H9 (cell line): ENCODE measurements around the gene RNF220. TPM values are rescaled to one million over a fixed set of nuclear protein-coding genes. Genes with fewer than 3 reads are reported as not detected.

Source experiments
- DNase-seq: peaks from one replicate; pipeline ENCODE4 v3.0.0-alpha.2; 2017
- H2AFZ ChIP-seq: one replicate; pipeline ENCODE4 v1.6.1; 2013; ENCODE audit warnings: mild to moderate bottlenecking, low read length, control low read depth, moderate library complexity
- H2AK5ac ChIP-seq: 2 replicates; pipeline ENCODE4 v1.6.1; 2013; ENCODE audit warnings: low read length, control low read depth, mixed read lengths; ENCODE audit not compliant: insufficient read length
- H2BK120ac ChIP-seq: one replicate; pipeline ENCODE4 v1.6.1; 2013; ENCODE audit warnings: low read depth, mild to moderate bottlenecking, low read length, control low read depth, inconsistent platforms; ENCODE audit not compliant: poor library complexity, severe bottlenecking
- H2BK12ac ChIP-seq: 2 replicates; pipeline ENCODE4 v1.6.1; 2013; ENCODE audit warnings: low read length, control low read depth, mixed read lengths, low read depth; ENCODE audit not compliant: insufficient read length
- H2BK15ac ChIP-seq: 2 replicates; pipeline ENCODE4 v1.6.1; 2013; ENCODE audit warnings: low read depth, low read length, control low read depth
- H2BK20ac ChIP-seq: one replicate; pipeline ENCODE4 v1.6.1; 2013; ENCODE audit warnings: low read depth, mild to moderate bottlenecking, low read length, control low read depth, inconsistent platforms; ENCODE audit not compliant: poor library complexity, severe bottlenecking
- H2BK5ac ChIP-seq: 2 replicates; pipeline ENCODE4 v1.6.1; 2013; ENCODE audit warnings: low read length, control low read depth, mixed read lengths; ENCODE audit not compliant: insufficient read length
- H3K14ac ChIP-seq: 2 replicates; pipeline ENCODE4 v1.6.1; 2013; ENCODE audit warnings: low read length, control low read depth; ENCODE audit not compliant: insufficient read depth
- H3K18ac ChIP-seq: 2 replicates; pipeline ENCODE4 v1.6.1; 2013; ENCODE audit warnings: low read depth, mild to moderate bottlenecking, mixed read lengths, low read length, control low read depth; ENCODE audit not compliant: insufficient read length
- H3K23ac ChIP-seq: 2 replicates; pipeline ENCODE4 v1.6.1; 2013; ENCODE audit warnings: low read length, control low read depth, mixed read lengths, low read depth; ENCODE audit not compliant: insufficient read length
- H3K23me2 ChIP-seq: 2 replicates; pipeline ENCODE4 v1.6.1; 2013; ENCODE audit warnings: low read depth, mild to moderate bottlenecking, mixed read lengths, low read length, control low read depth; ENCODE audit not compliant: insufficient read length, poor library complexity, severe bottlenecking
- H3K27ac ChIP-seq: 2 replicates; pipeline ENCODE4 v1.5.1; 2013; ENCODE audit warnings: low read length, control low read depth, mixed read lengths, low read depth; ENCODE audit not compliant: insufficient read length
- H3K27me3 ChIP-seq: 2 replicates; pipeline ENCODE4 v1.6.1; 2013; ENCODE audit warnings: low read length, control low read depth, inconsistent platforms; ENCODE audit not compliant: insufficient read depth
- H3K4ac ChIP-seq: 2 replicates; pipeline ENCODE4 v1.6.1; 2013; ENCODE audit warnings: low read depth, mild to moderate bottlenecking, control low read depth, inconsistent platforms, low read length, moderate library complexity
- H3K4me1 ChIP-seq: 2 replicates; pipeline ENCODE4 v1.6.1; 2013; ENCODE audit warnings: low read length, control low read depth, inconsistent platforms; ENCODE audit not compliant: insufficient read depth
- H3K4me2 ChIP-seq: 2 replicates; pipeline ENCODE4 v1.6.1; 2013; ENCODE audit warnings: low read length, control low read depth, mixed read lengths; ENCODE audit not compliant: insufficient read length, insufficient read depth
- H3K56ac ChIP-seq: 2 replicates; pipeline ENCODE4 v1.6.1; 2013; ENCODE audit warnings: low read depth, mild to moderate bottlenecking, mixed read lengths, low read length, control low read depth; ENCODE audit not compliant: insufficient read length
- H3K79me1 ChIP-seq: 2 replicates; pipeline ENCODE4 v1.6.1; 2013; ENCODE audit warnings: low read depth, mild to moderate bottlenecking, moderate library complexity, low read length, control low read depth, inconsistent platforms; ENCODE audit not compliant: insufficient read depth, poor library complexity, severe bottlenecking
- H3K79me2 ChIP-seq: 2 replicates; pipeline ENCODE4 v1.6.1; 2013; ENCODE audit warnings: low read length, control low read depth, inconsistent platforms; ENCODE audit not compliant: insufficient read depth
- H3K9ac ChIP-seq: 2 replicates; pipeline ENCODE4 v1.6.1; 2013; ENCODE audit warnings: low read length, control low read depth, mixed read lengths; ENCODE audit not compliant: insufficient read length; ENCODE audit errors: extremely low read depth
- H3K9me3 ChIP-seq: one replicate; pipeline ENCODE4 v1.6.1; 2013; ENCODE audit warnings: low read depth, low read length, inconsistent platforms; ENCODE audit not compliant: control insufficient read depth
- H3T11ph ChIP-seq: one replicate; pipeline ENCODE4 v1.6.1; 2013; ENCODE audit warnings: mild to moderate bottlenecking, low read length, control low read depth, inconsistent platforms
- H4K20me1 ChIP-seq: one replicate; pipeline ENCODE4 v1.6.1; 2013; ENCODE audit not compliant: control insufficient read depth, insufficient read length, insufficient read depth
- H4K5ac ChIP-seq: 2 replicates; pipeline ENCODE4 v1.6.1; 2013; ENCODE audit warnings: low read depth, mild to moderate bottlenecking, mixed read lengths, low read length, control low read depth; ENCODE audit not compliant: insufficient read length
- H4K8ac ChIP-seq: replicated peaks from 2 replicates; pipeline ENCODE4 v1.6.1; 2013; ENCODE audit warnings: low read length, control low read depth, mixed read lengths, low read depth; ENCODE audit not compliant: insufficient read length
- H4K91ac ChIP-seq: 2 replicates; pipeline ENCODE4 v1.6.1; 2013; ENCODE audit warnings: low read depth, mild to moderate bottlenecking, moderate library complexity, mixed read lengths, low read length, control low read depth; ENCODE audit not compliant: insufficient read length
- H3K27ac Mint-ChIP-seq, 3 experiments: 2 replicates in 2 of 3; 3 replicates in 1 of 3; pipeline ENCODE4 v1.8.0; 2020 to 2021; ENCODE audit warnings: mixed read lengths in 3 of 3, mild to moderate bottlenecking in 1 of 3, moderate library complexity in 1 of 3
- H3K27me3 Mint-ChIP-seq: 2 replicates; pipeline ENCODE4 v1.8.0; 2021; ENCODE audit warnings: low read depth, mild to moderate bottlenecking, moderate library complexity, mixed read lengths
- H3K36me3 Mint-ChIP-seq, 3 experiments: 2 replicates in 2 of 3; 3 replicates in 1 of 3; pipeline ENCODE4 v1.8.0; 2020 to 2021; ENCODE audit warnings: low read depth in 3 of 3, mixed read lengths in 3 of 3; ENCODE audit not compliant: insufficient read depth in 1 of 3
- H3K4me1 Mint-ChIP-seq, 2 experiments: 2 replicates each; pipeline ENCODE4 v1.8.0; 2020; ENCODE audit warnings: mixed read lengths in 2 of 2
- H3K4me3 Mint-ChIP-seq, 2 experiments: 2 replicates in 1 of 2; 3 replicates in 1 of 2; pipeline ENCODE4 v1.8.0; 2020 to 2021; ENCODE audit warnings: mild to moderate bottlenecking in 2 of 2, mixed read lengths in 2 of 2, moderate library complexity in 1 of 2
- H3K9me3 Mint-ChIP-seq, 2 experiments: 2 replicates in 1 of 2; 3 replicates in 1 of 2; pipeline ENCODE4 v1.8.0; 2020; ENCODE audit warnings: mild to moderate bottlenecking in 2 of 2, mixed read lengths in 2 of 2, moderate library complexity in 1 of 2
- WGBS: extraction: QIAGEN DNeasy Blood & Tissue Kit; methylation state at CpG from one replicate; pipeline ENCODE4 v1.1.7; 2013; ENCODE audit warnings: missing lambda C conversion rate, low lambda C conversion rate, mixed read lengths; ENCODE audit not compliant: insufficient read length; ENCODE audit errors: extremely low coverage; 5-methylcytosine and 5-hydroxymethylcytosine counted together
- total RNA-seq: library from RNA; stranded (reverse); gene quantifications from 2 replicates; pipeline ENCODE4 v1.2.1, GENCODE V29; 2021
- TF ChIP-seq, protein P1 (sequence below): fragments of 200-600 bp; sonication (generic); conservative IDR thresholded peaks from 3 replicates; pipeline ENCODE4 v1.8.0; 2021; ENCODE audit warnings: antibody characterized with exemption, mild to moderate bottlenecking

Gene RNF220
- total RNA-seq, 1 experiment from 2014 or later = 109 TPM

DNA sequence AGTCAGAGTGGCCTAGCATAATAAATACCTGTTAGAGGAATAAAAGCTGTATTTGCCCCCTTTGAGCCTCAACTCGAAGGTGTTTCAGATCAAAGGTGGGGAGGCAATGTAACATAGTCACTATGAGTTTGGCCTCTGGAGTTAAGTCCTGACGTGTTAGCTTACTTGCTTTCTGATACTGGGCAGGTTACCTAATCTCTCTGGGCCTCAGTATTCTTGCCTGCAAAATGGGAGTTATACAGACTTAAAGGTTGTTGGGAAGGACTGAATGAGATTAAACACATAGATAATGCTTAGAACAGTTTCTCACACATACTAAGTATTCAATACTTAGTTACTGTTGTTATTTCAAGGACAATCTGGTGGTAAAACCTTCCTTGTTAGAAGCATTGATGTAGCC, 15.5 kb downstream of the RNF220 start:
- H2AK5ac ChIP-seq = no peak overlapping the region
- Mint-ChIP-seq H3K36me3 (peaks cover 0 to 6% (median 5%) of the 10 kb centered on the region in 3 experiments; a peak in 3 of 7 replicates), H3K4me3 (no peak overlapping the region), H3K27me3 (peaks cover 86% of the 10 kb centered on the region), H3K27ac (no peak overlapping the region), H3K4me1 (peaks cover 45 to 59% of the 10 kb centered on the region in 2 experiments), H3K9me3 (no peaks in the 10 kb centered on the region)
- no peak overlapping the region for H2BK15ac ChIP-seq
- DNase-seq = no peak
- H3K23ac ChIP-seq = no peak overlapping the region
- H2AFZ ChIP-seq = no peak overlapping the region
- no peaks in the 10 kb centered on the region for H3K79me1 ChIP-seq
- peaks cover 13% of the 10 kb centered on the region for H3K23me2 ChIP-seq
- H3K9me3 ChIP-seq = no peaks in the 10 kb centered on the region
- no peak overlapping the region for H2BK5ac ChIP-seq
- no peak overlapping the region for H3K18ac ChIP-seq
- H2BK20ac ChIP-seq = no peak overlapping the region
- H4K8ac ChIP-seq = no peak overlapping the region
- WGBS = no CpG with 5 or more reads among the region's 2 CpGs
- no peak overlapping the region for H4K91ac ChIP-seq
- no peak overlapping the region for H3K4ac ChIP-seq
- H3T11ph ChIP-seq = no peak overlapping the region
- H3K4me2 ChIP-seq = no peak overlapping the region
- no peaks in the 10 kb centered on the region; the same call in 1 of the 2 replicates for H3K27me3 ChIP-seq
- no peak overlapping the region for H2BK120ac ChIP-seq
- H2BK12ac ChIP-seq = no peak overlapping the region
- no peak overlapping the region for H3K9ac ChIP-seq
- H3K56ac ChIP-seq = no peak overlapping the region
- no peak overlapping the region for H3K14ac ChIP-seq
- H3K4me1 ChIP-seq = peaks cover 18% of the 10 kb centered on the region
- 0 out of 2 replicates have a peak, but pooled peaks cover 2% of the 10 kb centered on the region for H3K79me2 ChIP-seq
- no peaks in the 10 kb centered on the region for H4K20me1 ChIP-seq
- H3K27ac ChIP-seq = no peak overlapping the region
- TF ChIP-seq, protein P1, sequence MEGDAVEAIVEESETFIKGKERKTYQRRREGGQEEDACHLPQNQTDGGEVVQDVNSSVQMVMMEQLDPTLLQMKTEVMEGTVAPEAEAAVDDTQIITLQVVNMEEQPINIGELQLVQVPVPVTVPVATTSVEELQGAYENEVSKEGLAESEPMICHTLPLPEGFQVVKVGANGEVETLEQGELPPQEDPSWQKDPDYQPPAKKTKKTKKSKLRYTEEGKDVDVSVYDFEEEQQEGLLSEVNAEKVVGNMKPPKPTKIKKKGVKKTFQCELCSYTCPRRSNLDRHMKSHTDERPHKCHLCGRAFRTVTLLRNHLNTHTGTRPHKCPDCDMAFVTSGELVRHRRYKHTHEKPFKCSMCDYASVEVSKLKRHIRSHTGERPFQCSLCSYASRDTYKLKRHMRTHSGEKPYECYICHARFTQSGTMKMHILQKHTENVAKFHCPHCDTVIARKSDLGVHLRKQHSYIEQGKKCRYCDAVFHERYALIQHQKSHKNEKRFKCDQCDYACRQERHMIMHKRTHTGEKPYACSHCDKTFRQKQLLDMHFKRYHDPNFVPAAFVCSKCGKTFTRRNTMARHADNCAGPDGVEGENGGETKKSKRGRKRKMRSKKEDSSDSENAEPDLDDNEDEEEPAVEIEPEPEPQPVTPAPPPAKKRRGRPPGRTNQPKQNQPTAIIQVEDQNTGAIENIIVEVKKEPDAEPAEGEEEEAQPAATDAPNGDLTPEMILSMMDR = no peak
- H4K5ac ChIP-seq = no peak overlapping the region
